D721Med (cell line): Measurements from ENCODE around the gene NFYA.

Source experiments
- DNase-seq: peaks from one replicate; pipeline ENCODE4 v3.0.0; 2011; ENCODE audit warnings: low spot score; ENCODE audit not compliant: insufficient read length
- FAIRE-seq: peaks from 2 replicates; lab custom pipeline; 2011; peaks lifted over from hg19 to GRCh38; lab: Jason Lieb, UNC
- TF ChIP-seq, protein P1 (sequence below): IDR thresholded peaks from 2 replicates; pipeline ENCODE4 v1.5.1; 2012; ENCODE audit warnings: mild to moderate bottlenecking, control low read depth; ENCODE audit not compliant: insufficient read depth; ENCODE audit errors: missing control alignments

The NFYA gene

DNA sequence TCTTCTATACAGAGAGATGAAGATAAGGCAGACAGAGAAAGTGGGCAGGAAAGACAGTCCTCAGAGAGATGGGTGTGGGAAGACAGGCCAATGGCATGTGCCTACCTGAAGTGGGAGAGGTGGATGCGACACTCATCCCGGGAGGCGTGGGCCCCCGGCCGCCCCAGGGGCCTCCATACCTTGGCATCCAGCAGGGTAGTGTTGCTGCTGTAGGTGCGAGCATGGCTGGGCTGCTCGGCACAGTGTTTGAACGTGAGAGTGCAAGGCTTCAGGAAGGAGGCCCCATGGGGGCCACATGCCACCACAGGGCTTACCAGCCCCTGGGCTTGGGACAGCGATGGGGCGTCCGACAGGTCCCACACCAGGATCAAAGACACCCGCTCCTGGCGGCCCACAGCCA is 39.0 kb upstream of the NFYA start:
- TF ChIP-seq, protein P1, sequence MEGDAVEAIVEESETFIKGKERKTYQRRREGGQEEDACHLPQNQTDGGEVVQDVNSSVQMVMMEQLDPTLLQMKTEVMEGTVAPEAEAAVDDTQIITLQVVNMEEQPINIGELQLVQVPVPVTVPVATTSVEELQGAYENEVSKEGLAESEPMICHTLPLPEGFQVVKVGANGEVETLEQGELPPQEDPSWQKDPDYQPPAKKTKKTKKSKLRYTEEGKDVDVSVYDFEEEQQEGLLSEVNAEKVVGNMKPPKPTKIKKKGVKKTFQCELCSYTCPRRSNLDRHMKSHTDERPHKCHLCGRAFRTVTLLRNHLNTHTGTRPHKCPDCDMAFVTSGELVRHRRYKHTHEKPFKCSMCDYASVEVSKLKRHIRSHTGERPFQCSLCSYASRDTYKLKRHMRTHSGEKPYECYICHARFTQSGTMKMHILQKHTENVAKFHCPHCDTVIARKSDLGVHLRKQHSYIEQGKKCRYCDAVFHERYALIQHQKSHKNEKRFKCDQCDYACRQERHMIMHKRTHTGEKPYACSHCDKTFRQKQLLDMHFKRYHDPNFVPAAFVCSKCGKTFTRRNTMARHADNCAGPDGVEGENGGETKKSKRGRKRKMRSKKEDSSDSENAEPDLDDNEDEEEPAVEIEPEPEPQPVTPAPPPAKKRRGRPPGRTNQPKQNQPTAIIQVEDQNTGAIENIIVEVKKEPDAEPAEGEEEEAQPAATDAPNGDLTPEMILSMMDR, result no peak
- FAIRE-seq (no peak), DNase-seq (no peak)

DNA sequence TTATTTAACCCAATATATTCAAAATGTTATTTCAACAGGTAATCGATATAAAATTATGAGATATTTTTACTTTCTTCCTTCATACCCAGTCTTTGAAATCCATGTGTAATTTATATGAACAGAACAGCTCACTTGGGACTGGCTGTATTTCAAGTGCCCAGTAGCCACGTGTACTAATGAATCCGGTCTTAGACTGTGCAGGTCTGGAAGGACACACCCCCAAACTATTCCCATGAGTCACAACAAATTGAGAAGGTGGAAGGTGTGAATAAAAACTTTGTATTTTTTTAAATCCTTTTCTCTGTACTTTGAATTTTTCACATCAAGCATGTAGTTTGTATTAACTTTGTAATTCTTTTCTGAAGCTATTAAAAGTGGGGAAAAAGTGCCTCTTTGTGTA is 36.6 kb upstream of the NFYA start:
- DNase-seq (no peak), FAIRE-seq (no peak)
- TF ChIP-seq, protein P1, result no peak

DNA sequence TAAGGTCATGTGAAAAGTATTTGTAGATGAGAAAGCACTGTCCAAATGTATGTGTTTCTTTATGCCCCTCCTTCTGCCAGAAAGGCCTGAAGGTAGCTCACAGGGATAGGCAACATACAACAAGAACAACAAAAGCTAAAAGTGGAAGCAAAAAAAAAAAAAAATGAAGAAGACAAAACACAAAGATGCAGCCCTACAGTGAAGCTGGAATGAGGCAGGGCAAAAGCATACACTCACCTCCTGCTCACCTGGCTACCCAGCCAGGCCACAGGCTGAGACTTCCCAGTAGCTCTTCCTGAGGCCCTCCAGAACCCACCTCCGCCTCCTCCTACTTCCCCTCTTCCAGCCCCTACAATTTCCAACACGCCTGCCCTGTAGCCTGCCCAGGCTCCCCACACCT is 36.2 kb upstream of the NFYA start:
- FAIRE-seq (no peak), DNase-seq (no peak)
- TF ChIP-seq, protein P1, result no peak

DNA sequence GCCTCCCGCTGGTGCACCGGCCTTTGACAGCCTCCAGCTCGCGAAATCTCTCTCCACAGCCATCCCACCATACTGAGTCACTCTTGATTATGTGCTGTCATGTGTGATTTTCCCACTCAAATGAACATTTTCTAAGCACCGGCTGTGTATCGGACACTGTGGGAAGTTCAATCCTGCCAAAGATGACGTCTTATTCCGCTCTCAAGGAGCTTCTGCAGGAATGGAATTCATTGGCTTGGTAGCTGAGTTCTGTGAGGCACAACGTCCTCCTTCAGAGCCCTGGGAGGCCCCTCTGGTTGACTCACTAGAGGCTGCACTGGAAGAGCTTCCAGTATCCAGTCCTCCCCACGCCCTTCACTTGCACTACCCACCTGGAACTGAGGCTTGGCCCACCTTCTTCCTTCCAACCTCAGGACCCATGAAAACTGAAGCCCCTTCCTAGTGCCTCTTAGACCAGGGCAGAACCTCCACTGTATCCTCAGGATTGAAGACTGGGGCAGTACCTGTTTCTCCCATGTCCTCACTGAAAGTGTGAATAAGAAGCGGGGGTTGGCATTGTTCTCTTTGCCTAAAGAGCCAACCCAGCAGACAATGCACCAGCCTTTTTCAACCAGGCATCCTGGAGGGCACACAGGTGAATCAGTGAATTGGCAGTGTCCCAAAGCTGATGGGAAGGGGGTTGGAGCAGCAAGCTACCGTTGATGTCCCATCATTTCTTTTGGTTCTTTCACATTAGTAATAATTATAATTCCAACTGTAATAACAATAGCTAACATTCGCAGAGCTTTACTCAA is 35.5 kb upstream of the NFYA start:
- DNase-seq (no peak), FAIRE-seq (no peak)
- TF ChIP-seq, protein P1, result no peak

DNA sequence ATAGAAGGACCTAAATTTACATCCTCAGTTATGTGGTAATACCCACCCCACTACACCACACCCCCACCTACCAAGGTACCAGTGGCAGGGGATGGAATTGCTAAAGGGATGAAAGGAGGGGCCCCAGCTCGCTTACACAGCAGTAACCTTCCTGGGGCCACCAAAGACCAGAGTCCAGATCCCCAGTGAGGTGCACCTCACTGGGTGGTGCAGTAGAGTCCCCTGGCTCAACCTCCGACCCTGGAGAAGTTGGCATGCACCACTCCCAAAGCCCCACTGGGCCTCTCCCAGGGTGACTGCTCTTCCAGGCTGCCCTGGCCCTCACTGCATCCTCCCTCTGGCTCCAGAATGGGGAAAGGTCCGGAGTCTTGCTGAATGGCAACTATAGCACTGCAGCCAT is 34.6 kb upstream of the NFYA start:
- TF ChIP-seq, protein P1, result no peak
- FAIRE-seq, result no peak
- DNase-seq, result no peak

DNA sequence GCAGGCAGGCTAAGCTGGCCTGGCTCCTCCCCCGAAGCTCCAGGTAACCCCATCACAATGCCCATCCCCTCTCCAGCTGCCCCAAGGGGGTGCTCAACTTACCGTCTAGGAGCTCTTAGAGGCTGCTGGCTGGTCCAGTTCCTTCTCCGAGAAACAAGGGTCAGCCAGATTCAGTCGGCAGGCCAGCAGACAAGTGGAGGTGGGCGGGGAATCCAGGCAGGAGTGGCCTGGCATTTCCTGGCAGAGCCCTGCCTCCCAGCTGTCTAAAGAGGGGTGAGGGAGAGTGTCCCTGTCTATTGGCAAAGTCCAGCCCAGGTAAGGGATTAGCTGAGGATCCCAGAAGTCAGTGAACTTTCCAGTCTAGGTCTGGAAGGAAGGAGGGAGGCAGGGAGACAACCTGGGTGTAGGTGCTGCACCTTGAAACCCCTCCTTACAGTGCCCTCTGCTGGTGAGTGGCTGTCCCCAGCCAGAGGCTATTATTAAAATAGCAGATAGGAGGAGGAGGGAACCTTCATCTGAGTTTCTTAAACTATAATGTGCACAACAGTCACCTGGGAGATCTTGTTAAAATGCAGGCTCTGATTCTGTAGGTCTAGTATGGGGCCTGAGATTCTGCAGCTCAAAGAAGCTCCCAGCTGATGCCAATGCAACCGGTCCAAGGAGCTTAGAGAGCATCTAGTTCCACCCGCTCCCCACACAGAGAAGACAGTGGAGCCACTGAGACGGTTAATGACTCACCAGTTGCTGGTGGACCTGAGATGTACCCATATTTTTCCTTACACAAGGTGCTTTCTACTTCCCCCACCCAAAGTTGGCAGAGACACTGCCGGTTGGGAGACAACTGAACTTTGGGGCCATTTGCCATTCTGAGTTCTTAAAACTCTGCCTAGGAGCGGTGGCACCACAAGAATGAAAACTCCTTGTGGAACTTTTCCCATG is 33.4 kb upstream of the NFYA start, which contains the start of gene UNC5CL:
Gene UNC5CL, minus strand, starts transcription at position 162 of the 939 bp plus-strand sequence. CDS start 4,147 bp downstream, outside the sequence.
- no peak for FAIRE-seq
- TF ChIP-seq, protein P1, result peak; percentile 56

More for the DNA sequence above, 33.4 kb upstream of the NFYA start, which contains the start of gene UNC5CL:
- DNase-seq, result no peak
